Measurements from ENCODE around the gene INAFM2.

The INAFM2 gene

GRCh38 chr15:40275954-40276353 lies 47.5 kb upstream of the INAFM2 start:
- H3K9me2 ChIP-seq (ENCODE audit: low read depth, low read length): no peaks in the 10 kb centered on the region
- H3K9me3 ChIP-seq (ENCODE audit: low read length): no peaks in the 10 kb centered on the region
- H3K4me3 ChIP-seq (ENCODE audit: low read depth, low read length, poor library complexity, severe bottlenecking): no peak overlapping the region
- no peak overlapping the region for H3K9ac ChIP-seq (ENCODE audit: low read length)
- H3K27me3 ChIP-seq (ENCODE audit: insufficient read depth, low read length): no peaks in the 10 kb centered on the region; the same call in 1 of the 2 replicates
- H3K27ac ChIP-seq (ENCODE audit: low read depth, low read length, poor library complexity, severe bottlenecking): no peak overlapping the region
- no peaks in the 10 kb centered on the region for H3K36me3 ChIP-seq (ENCODE audit: insufficient read depth, low read length)
- H3K4me1 ChIP-seq (ENCODE audit: insufficient read depth, low read length, severe bottlenecking): no peaks in the 10 kb centered on the region
- no peaks in the 10 kb centered on the region for H4K20me1 ChIP-seq (ENCODE audit: insufficient read depth, low read length)
- no peaks in the 10 kb centered on the region for H3K79me2 ChIP-seq (ENCODE audit: insufficient read depth, low read length)
- H3K4me2 ChIP-seq (ENCODE audit: low read length): no peak overlapping the region
- TF ChIP-seq CTCF (IDR thresholded peaks at IDR 0.05; ENCODE audit: low read length) (no peak), EZH2 (IDR thresholded peaks at IDR 0.05; ENCODE audit: borderline replicate concordance, low read length) (no peak)
- H2AFZ ChIP-seq (ENCODE audit: low read length): no peak overlapping the region
- H3F3A ChIP-seq (ENCODE audit: insufficient read depth, low read length): no peaks in the 10 kb centered on the region

GRCh38 chr15:40276927-40277326 lies 46.6 kb upstream of the INAFM2 start:
- Histone ChIP-seq H3K9me2 (ENCODE audit: low read depth, low read length) (no peaks in the 10 kb centered on the region), H3K36me3 (ENCODE audit: insufficient read depth, low read length) (no peaks in the 10 kb centered on the region), H3K9ac (ENCODE audit: low read length) (no peak overlapping the region), H3K27me3 (ENCODE audit: insufficient read depth, low read length) (no peaks in the 10 kb centered on the region; the same call in 1 of the 2 replicates), H3K79me2 (ENCODE audit: insufficient read depth, low read length) (no peaks in the 10 kb centered on the region), H3K4me2 (ENCODE audit: low read length) (no peak overlapping the region), H3K27ac (ENCODE audit: low read depth, low read length, poor library complexity, severe bottlenecking) (no peak overlapping the region), H2AFZ (ENCODE audit: low read length) (no peak overlapping the region), H3K4me1 (ENCODE audit: insufficient read depth, low read length, severe bottlenecking) (peaks cover under 1% of the 10 kb centered on the region), H4K20me1 (ENCODE audit: insufficient read depth, low read length) (no peaks in the 10 kb centered on the region), H3K9me3 (ENCODE audit: low read length) (no peaks in the 10 kb centered on the region), H3F3A (ENCODE audit: insufficient read depth, low read length) (no peaks in the 10 kb centered on the region), H3K4me3 (ENCODE audit: low read depth, low read length, poor library complexity, severe bottlenecking) (no peak overlapping the region)
- no peak for TF ChIP-seq CTCF (IDR thresholded peaks at IDR 0.05; ENCODE audit: low read length)
- no peak for TF ChIP-seq EZH2 (IDR thresholded peaks at IDR 0.05; ENCODE audit: borderline replicate concordance, low read length)

GRCh38 chr15:40277471-40277870 lies 46.0 kb upstream of the INAFM2 start:
- Histone ChIP-seq H3K9ac (ENCODE audit: low read length) (no peak overlapping the region), H3K79me2 (ENCODE audit: insufficient read depth, low read length) (no peaks in the 10 kb centered on the region), H3K4me1 (ENCODE audit: insufficient read depth, low read length, severe bottlenecking) (peaks cover 6% of the 10 kb centered on the region), H2AFZ (ENCODE audit: low read length) (no peak overlapping the region), H3K4me2 (ENCODE audit: low read length) (no peak overlapping the region), H3K27ac (ENCODE audit: low read depth, low read length, poor library complexity, severe bottlenecking) (no peak overlapping the region), H3K4me3 (ENCODE audit: low read depth, low read length, poor library complexity, severe bottlenecking) (no peak overlapping the region), H3K9me3 (ENCODE audit: low read length) (no peaks in the 10 kb centered on the region), H3K36me3 (ENCODE audit: insufficient read depth, low read length) (no peaks in the 10 kb centered on the region), H3F3A (ENCODE audit: insufficient read depth, low read length) (no peaks in the 10 kb centered on the region), H3K9me2 (ENCODE audit: low read depth, low read length) (no peaks in the 10 kb centered on the region), H4K20me1 (ENCODE audit: insufficient read depth, low read length) (no peaks in the 10 kb centered on the region), H3K27me3 (ENCODE audit: insufficient read depth, low read length) (no peaks in the 10 kb centered on the region; the same call in 1 of the 2 replicates)
- TF ChIP-seq EZH2 (IDR thresholded peaks at IDR 0.05; ENCODE audit: borderline replicate concordance, low read length): no peak
- no peak for TF ChIP-seq CTCF (IDR thresholded peaks at IDR 0.05; ENCODE audit: low read length)

Data from OCI-LY1 (cell line).